GM12801 (cell line): ENCODE results near the gene EMILIN2.

ENCODE experiments used
- TF ChIP-seq, protein P1 (sequence below): IDR thresholded peaks from one replicate; pipeline ENCODE4 v1.5.1; 2011; ENCODE audit warnings: control low read depth; ENCODE audit not compliant: insufficient read length; ENCODE audit errors: extremely low read depth

Gene EMILIN2

DNA sequence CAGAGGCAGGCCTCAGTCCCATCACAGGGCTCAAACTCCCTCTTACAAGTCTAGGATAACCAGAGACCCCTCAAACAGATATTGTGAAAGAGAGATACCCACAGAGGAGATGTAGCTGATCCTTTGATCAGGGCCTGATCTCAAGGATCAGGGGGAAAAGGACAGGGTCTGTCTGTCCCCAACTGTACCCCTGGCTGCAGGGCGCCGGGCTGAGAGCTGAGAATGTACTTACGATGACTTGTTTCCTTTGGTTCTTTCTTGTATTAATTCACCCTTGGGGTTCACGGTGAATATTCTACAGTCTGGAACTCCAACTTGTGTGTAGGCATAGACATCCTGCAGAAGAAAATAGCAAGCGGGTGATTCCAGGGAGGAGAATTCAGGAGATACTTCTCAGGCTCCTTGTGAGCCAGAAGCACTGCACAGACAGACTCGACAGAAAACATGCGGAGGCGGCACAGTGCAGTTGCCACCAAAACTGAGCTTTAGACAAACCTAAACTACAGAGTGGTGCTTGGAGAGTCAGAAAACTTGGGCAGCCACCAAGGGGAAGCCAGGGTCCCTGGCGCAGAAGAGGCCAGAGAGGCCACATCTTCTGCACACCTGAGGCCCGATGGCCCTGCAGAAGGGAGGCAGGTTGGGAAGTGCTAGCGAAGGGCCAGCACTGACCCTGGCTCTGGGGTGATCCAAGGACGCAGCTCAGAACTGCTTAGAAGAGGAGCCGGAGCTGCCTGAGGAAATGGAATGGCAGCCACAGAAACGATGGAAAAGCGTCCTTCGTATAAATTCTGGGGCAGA, 73.9 kb downstream of the EMILIN2 start:
- TF ChIP-seq, protein P1, sequence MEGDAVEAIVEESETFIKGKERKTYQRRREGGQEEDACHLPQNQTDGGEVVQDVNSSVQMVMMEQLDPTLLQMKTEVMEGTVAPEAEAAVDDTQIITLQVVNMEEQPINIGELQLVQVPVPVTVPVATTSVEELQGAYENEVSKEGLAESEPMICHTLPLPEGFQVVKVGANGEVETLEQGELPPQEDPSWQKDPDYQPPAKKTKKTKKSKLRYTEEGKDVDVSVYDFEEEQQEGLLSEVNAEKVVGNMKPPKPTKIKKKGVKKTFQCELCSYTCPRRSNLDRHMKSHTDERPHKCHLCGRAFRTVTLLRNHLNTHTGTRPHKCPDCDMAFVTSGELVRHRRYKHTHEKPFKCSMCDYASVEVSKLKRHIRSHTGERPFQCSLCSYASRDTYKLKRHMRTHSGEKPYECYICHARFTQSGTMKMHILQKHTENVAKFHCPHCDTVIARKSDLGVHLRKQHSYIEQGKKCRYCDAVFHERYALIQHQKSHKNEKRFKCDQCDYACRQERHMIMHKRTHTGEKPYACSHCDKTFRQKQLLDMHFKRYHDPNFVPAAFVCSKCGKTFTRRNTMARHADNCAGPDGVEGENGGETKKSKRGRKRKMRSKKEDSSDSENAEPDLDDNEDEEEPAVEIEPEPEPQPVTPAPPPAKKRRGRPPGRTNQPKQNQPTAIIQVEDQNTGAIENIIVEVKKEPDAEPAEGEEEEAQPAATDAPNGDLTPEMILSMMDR: no peak

GRCh38 chr18:2921778-2922177, 75.0 kb downstream of the EMILIN2 start:
- TF ChIP-seq, protein P1: no peak

DNA sequence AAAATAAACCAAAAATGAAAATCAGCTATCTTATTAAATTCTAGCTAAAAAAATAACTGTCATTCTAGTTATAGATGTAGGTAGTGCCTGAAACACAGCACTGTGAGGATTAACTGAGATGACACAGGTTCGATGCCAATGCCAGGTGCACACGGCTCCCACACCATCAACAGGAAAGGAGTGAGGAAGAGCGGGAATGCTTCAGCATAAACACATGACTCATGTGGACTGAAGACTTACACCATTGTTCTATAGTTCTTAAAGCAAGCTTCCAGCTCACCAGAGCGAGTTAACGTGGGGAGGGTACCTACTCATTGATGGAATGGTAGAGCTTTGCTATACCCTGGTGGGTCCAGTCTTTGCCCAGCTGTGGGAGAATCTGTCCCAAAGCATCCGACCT, 76.7 kb downstream of the EMILIN2 start:
- TF ChIP-seq, protein P1: no peak

- TF ChIP-seq, protein P1: no peak
These were observed 78.1 kb downstream of the EMILIN2 start for GRCh38 chr18:2924920-2925319.

GRCh38 chr18:2926528-2926927, 79.7 kb downstream of the EMILIN2 start:
- TF ChIP-seq, protein P1: no peak

DNA sequence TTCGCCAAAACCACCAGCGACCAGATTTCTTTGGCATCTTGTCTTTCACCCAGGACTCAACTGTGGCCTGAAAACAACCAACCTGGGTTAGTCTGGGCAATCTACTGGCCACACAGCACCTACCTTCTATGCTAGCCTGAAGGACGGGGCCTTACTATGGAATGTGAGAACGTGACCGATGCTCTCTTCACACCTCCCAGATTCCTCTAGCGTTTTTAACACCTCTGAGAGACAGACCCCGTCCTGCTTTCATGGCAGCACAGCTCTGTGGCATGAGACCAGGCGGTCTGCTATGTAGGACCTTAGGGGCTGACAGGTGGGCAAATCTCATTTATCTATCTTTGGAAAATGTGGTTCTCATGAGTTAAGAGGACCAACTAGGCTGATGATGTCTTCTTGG, 80.9 kb downstream of the EMILIN2 start:
- TF ChIP-seq, protein P1: no peak

DNA sequence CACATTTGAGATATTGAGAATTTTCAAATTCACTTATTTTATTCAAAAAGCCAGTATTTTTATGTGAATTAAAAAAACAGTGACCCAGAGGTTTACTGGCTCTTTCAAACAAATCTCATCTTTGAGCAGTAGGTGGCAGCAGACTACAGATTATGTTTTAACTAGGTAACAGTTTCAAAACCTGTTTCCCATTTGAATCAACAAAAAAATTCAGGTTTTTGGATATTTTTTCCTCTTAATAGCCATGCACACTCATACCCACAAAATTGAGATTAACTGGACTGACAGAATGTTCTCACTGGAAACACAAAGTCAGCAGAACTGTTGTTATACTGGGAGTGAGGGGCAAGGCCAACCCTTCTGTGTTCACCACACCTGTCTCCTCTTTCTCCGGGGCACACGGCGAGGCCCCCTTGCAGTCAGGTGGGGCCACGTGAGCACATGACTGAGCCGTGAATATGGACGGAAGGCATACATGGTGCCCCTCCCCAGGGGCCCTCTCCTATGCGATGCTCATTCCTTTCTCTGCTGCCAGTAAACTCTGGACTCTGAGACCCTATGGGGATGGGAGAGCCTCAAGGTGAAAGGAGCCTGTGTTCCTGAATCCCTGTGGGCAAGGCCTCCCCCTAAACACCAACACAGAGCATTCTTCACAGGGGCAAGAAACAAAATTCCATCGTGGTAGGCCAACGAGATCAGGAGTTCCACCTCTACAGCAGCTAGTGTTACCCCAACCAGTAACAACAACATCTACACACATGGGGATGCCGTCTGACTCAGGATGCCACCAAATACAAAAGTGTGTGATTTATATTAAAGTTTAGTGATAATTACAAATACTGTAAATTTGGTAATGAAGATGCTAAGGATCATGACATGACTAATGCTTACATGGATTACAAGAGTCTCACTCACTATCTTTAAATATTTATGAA, 85.7 kb downstream of the EMILIN2 start:
- TF ChIP-seq, protein P1: no peak
